HG02973 (cell line): Measurements from ENCODE around the gene INPP4A.
"Not testable (repeated sequence)": the region's sequence is repeated elsewhere in the genome, so short reads cannot be mapped to it uniquely, and the experiment has no call there.

Source experiments
- ATAC-seq: cut with Tn5 transposase; IDR thresholded peaks from one replicate; pipeline ENCODE4 v1.9.1; 2021; ENCODE audit warnings: moderate library complexity; ENCODE audit not compliant: unreplicated experiment

INPP4A gene

DNA sequence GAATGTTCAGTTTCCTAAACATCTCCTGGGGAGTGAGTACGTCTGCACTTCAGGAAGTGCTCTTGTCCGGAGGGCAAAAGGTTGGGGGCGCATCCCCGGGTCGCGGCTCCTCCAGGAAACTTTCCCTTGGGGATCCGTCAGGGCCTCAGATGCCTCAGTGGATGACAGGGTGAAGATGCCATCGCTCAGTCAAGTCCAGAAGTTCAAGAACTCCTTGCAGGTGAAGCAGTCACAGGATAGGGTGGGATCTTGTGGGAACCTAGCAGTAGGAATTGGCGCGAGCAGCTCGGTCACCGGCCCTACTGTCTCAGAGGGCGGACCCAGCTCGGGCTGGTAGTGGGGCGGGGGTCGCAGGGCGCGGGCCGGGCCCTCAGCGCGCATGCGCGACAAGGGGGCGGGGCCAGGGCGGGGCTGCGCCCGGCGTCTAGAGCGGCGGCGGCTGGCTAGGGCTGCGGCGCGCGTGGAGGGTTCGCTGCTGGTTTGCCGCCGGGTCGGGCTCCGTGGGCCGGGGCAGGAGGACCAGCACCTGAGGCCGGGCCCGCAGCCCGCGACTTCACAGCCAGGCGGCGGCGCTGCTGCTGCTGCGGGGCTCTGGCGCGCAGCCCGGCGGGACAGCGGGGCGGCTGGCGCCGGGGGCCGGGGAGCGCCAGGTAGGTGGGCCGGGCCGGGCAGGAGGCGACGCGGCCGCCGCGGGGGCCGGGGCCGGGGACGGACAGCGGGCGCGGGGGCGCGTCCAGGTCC, at the start of gene INPP4A:
Gene INPP4A (plus strand): TSS at position 423 of the 741 bp plus-strand sequence. CDS start 75,191 bp downstream, outside the sequence.
- peak; percentile 68 for ATAC-seq

DNA sequence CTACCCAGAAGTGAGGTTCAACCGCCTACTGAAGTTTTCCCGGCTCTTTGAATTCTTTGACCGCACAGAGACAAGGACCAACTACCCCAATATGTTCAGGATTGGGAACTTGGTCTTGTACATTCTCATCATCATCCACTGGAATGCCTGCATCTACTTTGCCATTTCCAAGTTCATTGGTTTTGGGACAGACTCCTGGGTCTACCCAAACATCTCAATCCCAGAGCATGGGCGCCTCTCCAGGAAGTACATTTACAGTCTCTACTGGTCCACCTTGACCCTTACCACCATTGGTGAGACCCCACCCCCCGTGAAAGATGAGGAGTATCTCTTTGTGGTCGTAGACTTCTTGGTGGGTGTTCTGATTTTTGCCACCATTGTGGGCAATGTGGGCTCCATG, 48.7 kb upstream of the INPP4A start:
- no peak for ATAC-seq

DNA sequence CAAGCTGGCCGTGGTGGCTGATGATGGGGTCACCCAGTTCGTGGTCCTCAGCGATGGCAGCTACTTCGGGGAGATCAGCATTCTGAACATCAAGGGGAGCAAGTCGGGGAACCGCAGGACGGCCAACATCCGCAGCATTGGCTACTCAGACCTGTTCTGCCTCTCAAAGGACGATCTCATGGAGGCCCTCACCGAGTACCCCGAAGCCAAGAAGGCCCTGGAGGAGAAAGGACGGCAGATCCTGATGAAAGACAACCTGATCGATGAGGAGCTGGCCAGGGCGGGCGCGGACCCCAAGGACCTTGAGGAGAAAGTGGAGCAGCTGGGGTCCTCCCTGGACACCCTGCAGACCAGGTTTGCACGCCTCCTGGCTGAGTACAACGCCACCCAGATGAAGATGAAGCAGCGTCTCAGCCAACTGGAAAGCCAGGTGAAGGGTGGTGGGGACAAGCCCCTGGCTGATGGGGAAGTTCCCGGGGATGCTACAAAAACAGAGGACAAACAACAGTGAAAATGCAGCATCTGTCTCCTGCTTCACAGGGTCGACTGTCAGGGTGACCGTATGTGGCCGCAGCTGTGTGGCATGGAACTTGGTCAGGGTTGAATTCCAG, 47.8 kb upstream of the INPP4A start:
- ATAC-seq: no peak

DNA sequence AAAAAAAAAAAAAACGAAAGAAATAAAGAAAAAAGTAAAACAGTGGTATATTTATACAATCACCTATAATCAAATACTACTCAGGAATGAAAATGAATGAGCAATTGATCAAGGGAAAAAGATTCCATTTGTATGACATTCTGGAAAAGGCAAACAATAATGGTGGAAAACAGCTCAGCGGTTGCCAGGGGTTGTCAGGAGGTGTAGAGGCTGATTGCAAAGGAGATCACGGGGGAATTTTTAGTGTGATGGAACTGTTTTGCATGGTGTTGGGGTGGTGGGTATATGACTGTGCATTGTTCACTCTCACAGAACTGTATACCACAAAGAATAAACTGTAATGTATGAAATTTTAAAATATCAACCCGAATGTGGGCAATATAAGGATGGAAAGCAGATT, 45.5 kb upstream of the INPP4A start:
- no peak for ATAC-seq

DNA sequence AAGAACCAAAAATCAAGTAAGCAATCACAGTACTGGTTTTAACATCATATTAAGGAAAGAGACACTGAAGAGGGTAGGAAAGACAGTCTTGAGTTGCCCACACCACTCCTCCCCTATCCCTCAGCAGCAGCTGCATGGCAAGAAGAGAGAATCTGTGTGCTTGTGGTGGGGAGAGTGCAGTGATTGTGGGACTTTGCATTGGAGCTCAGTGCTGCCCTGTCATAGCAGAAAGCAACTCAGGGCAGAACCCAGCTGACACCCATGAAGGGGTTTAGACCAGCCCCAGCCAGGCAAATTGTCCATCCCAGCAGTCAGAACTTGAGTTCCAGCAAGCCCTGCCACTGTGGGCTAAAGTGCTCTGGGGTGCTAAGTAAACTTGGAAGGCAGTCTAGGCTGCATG, 40.8 kb upstream of the INPP4A start:
- no peak for ATAC-seq

DNA sequence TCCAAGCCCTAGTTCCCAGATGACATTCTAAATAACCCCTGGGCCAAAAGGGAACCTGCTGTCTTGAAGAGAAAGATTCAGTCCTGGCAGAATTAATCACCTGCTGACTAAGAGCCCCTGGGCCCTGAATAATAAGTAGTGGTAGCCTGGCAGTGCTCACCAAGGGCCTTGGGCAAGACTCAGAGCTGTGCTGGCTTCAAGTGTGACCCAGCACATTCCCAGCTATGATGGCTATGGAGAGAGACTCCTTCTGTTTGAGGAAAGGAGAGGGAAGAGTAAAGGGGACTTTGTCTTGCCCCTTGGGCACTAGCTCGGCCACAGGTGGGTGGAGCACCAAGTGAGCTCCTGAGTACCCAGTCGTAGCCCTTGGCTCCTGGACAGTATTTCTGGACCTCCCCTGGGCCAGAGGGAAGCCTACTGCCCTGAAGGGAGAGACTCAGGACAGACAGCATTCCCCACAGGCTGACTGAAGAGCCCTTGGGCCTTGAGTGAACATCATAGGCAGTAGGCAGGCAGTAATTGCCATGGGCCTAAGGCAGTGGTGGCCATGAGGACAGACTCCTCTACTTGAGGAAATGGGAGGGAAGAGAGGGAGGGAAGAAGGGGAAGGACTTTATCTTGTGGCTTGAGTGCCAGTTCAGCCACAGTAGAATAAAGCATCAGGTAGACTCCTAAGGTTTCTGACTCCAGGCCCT, 40.0 kb upstream of the INPP4A start:
- ATAC-seq: no peak

DNA sequence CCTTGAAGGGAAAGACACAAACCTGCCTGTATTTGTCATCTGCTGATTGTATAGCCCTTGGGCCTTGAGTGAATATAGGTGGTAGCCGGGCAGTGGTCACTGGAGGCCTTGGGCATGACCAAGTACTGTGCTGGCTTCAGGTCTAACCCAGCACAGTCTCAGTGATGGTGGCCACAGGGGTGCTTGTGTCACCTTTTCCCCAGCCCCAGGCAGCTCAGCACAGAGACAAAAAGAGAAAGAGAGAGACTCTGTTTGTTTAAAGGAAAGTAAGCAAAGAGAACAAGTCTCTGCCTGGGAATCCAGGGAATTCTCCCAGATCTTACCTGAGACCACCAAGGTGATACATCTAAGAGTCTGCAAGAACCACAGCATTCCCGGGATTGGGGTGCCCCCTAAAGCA, 39.4 kb upstream of the INPP4A start:
- ATAC-seq: no peak

DNA sequence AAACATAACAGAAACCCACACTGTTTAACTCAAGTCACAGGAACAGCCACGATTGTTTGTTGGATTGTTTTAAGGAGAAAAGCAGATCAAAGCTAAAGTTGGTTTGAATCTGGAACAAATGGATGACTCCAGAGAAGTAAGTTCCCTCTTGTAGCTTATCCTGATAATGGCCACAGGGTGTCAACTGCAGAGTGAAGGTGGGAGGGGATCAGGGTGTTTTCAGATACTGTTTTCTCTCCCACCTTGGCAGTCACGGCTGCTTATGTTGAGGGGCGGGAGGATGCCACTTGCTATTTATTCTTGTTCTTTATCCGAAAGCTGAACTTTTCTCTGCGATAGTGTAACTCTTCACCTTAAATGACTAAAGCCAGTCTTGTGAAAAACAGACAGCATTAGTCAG, 36.5 kb upstream of the INPP4A start:
- no peak for ATAC-seq

DNA sequence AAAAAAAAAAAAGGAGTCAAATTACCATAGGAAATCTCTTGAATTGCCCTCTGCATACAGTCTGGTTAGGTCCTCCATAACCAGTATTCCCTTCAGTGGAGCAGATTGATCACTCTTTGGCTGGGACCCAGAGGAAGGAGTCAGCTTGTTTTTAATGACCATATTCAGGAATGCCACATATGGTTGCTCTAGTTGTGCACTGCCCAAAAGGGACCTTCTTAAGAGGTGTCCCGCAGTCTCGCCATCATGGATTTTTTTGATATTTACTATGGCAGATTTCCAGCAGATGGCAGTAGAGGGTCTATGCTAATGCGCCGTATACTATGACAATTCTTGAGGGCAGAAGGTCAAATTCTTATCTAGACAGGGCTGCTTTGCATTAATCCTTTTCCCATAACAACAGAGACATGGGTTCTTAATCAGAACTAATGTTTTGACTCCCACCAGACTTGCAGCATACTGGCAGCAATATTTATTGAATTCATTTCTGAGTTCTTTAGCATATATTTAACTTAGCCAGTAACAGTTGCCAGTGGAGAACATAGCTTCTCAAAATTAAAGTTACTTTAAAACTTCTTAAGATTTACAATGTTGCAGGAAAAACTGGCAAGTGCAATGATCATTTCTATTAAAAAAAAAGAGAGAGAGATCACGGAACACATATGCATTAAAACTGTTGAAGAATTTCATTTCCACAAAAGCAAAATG, 31.8 kb upstream of the INPP4A start:
- peak; percentile 78 for ATAC-seq

DNA sequence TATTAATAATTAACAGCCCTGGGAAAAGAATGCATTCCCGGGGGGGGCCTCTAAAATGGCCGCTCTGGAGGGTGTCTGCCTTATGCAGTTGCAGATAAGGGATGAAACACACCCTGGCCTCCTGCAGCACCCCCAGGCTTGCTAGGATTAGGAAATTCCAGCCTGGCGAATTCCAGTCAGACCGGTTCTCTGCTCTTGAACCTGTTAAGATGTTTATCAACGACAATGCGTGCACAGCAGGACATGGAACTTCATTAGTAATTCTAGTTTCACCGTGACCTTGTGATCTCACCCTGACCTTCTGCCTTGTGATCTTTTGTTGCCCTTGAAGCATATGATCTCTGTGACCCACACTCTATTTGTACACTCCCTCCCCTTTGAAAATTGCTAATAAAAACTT, 30.4 kb upstream of the INPP4A start:
- not testable (repeated sequence) for ATAC-seq

DNA sequence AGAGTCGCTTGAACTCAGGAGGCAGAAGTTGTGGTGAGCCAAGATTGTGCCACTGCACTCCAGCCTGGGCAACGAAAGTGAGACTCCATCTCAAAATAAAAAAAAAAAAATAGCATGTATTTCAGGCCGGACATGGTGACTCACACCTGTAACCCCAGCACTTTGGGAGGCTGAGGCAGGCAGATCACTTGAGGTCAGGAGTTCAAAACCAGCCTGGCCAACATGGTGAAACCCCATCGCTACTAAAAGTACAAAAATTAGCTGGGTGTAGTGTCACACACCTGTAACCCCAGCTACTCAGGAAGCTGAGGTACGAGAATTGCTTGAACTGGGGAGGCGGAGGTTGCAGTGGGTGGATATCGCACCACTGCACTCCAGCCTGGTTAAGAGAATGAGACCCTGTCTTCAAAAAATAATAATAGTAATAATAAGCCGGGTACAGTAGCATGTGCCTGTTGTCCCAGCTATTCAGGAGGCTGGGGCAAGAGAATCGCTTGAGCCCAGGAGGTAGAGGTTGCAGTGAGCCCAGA, 28.9 kb upstream of the INPP4A start:
- ATAC-seq: not testable (repeated sequence)

DNA sequence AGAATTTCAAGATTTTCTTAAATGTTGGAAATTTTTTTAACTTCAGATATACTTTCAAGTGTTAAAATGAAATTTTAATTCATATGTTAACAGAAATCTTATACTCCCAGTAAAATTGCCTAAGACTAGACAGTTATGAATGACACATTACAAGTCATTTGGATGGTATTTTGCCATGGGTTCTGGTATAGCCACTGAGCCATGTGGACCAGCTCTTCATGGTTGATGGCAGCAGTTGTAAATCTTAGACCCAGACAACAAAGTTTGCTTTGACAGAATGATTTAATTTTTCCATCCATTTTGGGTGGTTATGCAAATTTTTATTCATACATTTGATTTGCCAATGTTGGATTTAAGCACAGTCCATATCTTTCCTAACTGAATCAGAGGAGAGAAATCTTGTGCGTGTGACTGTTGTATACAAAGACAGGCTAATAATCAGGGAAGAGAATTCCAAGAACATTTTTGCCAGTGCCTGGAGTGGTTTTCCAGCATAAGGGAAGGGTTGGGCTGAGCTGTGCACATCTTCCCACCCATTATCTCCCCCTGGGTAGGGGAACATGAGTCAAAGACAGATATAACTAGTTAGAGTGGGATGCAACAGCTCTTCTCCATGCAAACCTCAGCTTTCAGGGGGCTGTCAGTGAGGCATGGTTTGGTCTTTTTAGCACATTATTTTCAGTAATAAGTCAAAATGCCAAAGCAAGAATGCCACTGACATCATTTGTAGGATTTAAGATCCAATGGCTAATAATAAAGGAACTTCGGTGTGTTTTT, 28.1 kb upstream of the INPP4A start:
- no peak for ATAC-seq

DNA sequence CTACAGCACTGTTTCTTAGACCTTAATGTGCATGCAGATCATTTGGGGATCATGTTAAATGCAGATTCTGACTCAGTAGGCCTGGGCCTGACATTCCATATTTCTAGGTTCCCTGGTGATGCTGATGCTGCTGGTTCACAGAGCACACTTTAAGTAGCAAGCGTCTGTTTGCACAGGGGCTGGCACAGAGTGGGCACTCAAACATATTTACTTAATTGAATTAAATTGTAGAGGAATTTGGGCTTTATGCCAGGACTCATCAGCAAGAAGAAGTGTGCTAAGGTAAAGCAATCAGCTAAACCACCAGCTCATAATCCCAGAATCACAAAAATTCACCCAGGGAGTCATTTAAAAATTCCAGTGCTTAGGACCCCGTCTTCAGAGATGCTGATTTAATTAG, 25.1 kb upstream of the INPP4A start:
- no peak for ATAC-seq

DNA sequence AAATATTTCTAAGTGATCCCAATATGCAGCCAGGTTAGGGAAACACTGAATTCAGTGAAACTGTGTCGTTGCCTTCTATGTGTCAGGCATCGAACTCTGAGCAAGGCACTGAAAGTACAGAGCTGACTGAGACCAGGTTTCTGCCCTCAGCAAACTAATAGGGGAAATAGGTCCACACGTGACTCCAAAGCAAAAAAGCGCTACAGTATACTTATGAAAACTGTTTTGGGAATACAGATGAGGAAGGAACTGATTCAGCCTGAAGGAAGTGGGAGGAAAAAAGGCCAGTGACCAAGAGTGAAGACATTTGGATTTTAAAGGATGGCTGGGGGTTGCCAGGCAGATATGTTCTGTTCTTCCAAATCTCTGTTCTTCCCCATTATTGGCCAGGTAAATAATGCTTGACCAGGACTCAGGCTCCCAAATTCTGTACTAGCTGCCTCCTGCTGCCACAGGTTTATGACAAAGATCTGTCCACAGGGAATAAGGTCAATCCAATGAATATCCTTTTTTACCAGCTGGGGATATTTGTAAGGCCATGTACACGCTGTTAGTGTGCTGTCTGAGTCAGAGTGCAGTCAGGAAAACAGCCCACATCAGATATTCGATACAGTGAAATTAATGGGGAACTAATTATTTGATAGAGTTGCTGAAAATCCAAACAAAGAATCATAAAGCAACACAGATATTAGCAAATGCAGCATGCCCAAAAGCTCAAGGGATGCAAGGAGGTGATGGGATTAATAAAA, 24.5 kb upstream of the INPP4A start:
- no peak for ATAC-seq

DNA sequence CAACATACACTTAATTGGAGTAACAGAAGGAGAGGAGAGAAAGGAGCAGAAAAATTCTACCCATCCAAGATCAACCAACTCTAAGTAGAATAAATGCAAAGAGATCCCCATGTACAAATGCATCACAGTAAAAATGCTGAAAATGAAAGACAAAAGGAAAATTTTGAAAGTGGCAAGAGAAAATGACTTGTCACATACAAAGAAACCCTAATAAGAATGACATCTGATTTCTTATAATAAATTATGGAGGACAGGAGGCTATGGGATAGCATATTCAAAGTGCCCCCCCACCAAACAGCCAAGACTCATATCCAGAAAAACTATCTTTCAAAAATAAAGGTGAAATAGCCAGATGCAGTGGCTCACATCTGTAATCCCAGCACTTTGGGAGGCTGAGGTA, 22.2 kb upstream of the INPP4A start:
- ATAC-seq: no peak

DNA sequence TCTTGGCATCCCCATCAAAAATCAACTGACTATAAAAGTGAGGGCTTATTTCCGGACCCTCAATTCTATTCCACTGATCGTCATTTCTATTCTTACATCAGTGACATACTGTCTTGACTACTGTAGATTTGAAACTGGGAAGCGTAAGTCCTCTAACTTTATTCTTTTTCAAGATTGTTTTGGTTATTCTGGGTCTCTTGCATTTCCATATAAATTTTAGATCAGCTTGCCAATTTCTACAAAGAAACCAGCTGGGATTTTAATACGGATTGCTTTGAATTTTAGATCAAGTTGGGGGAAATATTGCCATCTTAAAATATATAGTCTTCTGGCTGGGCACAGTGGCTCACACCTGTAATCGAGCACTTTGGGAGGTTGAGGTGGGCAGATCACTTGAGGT, 17.9 kb upstream of the INPP4A start:
- no peak for ATAC-seq

DNA sequence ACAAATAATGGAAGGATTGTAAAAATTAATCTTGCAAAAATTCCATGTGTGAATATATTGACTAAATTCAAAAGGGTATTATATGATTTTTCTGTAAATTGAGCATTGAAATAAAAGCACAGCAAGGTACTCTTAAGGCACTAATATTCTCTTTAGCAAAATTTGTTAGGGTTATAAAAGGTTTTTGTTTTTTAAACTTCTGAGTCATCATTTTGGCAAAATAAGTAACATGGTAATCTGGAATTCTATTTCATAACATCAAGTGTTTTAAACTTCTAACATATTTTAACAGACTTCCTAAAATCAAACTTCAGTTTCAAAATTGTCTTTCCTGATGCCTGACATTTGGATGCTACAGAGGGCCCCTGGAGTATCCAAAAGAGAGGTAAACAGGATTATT, 12.5 kb upstream of the INPP4A start:
- ATAC-seq: no peak

DNA sequence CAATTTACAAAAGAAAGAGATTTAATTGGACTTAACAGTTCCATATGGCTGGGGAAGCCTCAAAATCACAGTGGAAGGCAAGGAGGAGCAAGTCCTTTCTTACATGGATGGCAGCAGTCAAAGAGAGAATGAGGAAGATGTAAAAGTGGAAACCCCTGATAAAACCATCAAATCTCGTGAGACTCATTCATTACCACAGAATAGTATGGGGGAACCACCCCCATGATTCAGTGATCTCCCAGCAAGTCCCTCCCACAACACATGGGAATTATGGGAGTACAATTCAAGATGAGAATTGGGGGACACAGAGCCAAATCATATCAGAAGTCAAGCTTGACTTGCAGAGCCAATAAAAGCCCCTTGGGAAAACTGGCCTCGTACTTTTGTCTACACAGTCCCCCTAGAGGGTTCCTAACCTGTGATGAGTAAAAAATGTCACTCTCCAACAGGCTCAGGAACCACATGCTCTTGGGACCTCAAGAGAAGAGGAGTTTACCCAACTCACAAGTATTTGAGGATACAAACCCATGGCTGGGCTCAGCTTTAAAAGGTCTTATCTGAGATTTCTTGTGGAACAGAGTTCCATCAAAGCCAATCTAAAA, 11.2 kb upstream of the INPP4A start:
- no peak for ATAC-seq

DNA sequence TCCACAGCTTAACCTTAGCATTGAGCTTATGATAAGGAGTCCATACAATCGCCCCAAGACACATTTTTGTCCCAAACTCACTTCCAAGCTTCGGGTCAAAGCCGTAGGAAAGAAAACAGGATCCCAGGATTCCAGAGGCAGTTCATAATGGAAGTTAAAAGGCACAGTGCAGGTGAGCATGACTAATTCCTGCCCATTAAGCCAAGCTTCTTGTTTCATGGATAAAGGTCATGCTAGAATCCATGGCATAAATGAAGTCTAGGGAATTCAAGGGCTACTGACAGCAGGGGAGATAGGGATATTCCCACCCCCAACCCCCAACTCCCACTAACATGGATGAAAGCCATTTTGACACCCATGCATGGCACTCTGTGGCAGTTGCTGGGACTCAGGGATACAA, 10.2 kb upstream of the INPP4A start:
- no peak for ATAC-seq
